MM.1S (cell line): ENCODE results near the gene SCYGR4.

Experiments used
- CTCF ChIP-seq: fragments of 300-600 bp; sonication (generic); IDR thresholded peaks from 2 replicates; pipeline ENCODE4 v1.5.1; 2016; ENCODE audit warnings: antibody characterized with exemption, low read length, mixed read lengths
- EZH2 ChIP-seq: fragments of 300-600 bp; sonication (generic); optimal IDR thresholded peaks from 2 replicates; pipeline ENCODE3; 2017; ENCODE audit warnings: low read depth, mild to moderate bottlenecking, antibody characterized with exemption, low read length, mixed read lengths
- EZH2phosphoT487 ChIP-seq: fragments of 300-600 bp; sonication (generic); IDR thresholded peaks from 2 replicates; pipeline ENCODE4 v1.6.1; 2018; ENCODE audit warnings: antibody characterized with exemption, low read length

GRCh38 chr2:227661025-227661649 lies 43.8 kb downstream of the SCYGR4 start:
- TF ChIP-seq CTCF (no peak), EZH2phosphoT487 (no peak), EZH2 (no peak)
